Epithelial cell of proximal tubule (primary cell): ENCODE data around the gene AGBL1. TPM values are rescaled to one million over a fixed set of nuclear protein-coding genes. Genes with fewer than 3 reads are reported as not detected.

Source experiments
- DNase-seq: peaks from one replicate; pipeline ENCODE4 v3.0.0-alpha.2; 2011; ENCODE audit warnings: low read depth
- H3K4me3 ChIP-seq: 2 replicates; pipeline ENCODE4 v1.5.1; 2011; ENCODE audit warnings: low read depth, mild to moderate bottlenecking, low read length
- CTCF ChIP-seq: conservative IDR thresholded peaks from 2 replicates; pipeline ENCODE4 v1.5.1; 2012; ENCODE audit warnings: low read depth, mild to moderate bottlenecking, low read length
- total RNA-seq: library from RNA; depleted of rRNA; stranded (reverse); fragments of >200 nt; gene quantifications from 2 replicates; pipeline ENCODE4 v1.2.3, GENCODE V29; 2015

Gene AGBL1
- total RNA-seq, 1 donor from 2014 or later = not detected

- TF ChIP-seq CTCF = no peak
- H3K4me3 ChIP-seq = no peak overlapping the region
- no peak for DNase-seq
Measured at GRCh38 chr15:86620157-86620556, 540.5 kb downstream of the AGBL1 start.

- H3K4me3 ChIP-seq = no peak overlapping the region
- DNase-seq = no peak
- no peak for TF ChIP-seq CTCF
Measured at GRCh38 chr15:86620641-86621349, 541.1 kb downstream of the AGBL1 start.

- no peak for TF ChIP-seq CTCF
- no peak overlapping the region for H3K4me3 ChIP-seq
Measured at GRCh38 chr15:86623236-86623635, 543.6 kb downstream of the AGBL1 start.

GRCh38 chr15:86624261-86625036, 544.8 kb downstream of the AGBL1 start:
- no peak overlapping the region for H3K4me3 ChIP-seq
- TF ChIP-seq CTCF = peak; percentile 83
- peak; percentile 79 for DNase-seq

More at GRCh38 chr15:86623236-86623635, 543.6 kb downstream of the AGBL1 start:
- DNase-seq = no peak

- no peak for DNase-seq
- no peak overlapping the region for H3K4me3 ChIP-seq
- no peak for TF ChIP-seq CTCF
Measured at GRCh38 chr15:86629409-86630356, 550.0 kb downstream of the AGBL1 start.

GRCh38 chr15:86630946-86631345, 551.3 kb downstream of the AGBL1 start:
- no peak for DNase-seq
- H3K4me3 ChIP-seq = no peak overlapping the region
- TF ChIP-seq CTCF = no peak
